ENCODE results near the gene NHLRC2.

The NHLRC2 gene

GRCh38 chr10:113891476-113891875 lies 37.0 kb downstream of the NHLRC2 start:
- no peak overlapping the region for H3K27ac ChIP-seq (ENCODE audit: low read length)
- no peak overlapping the region for H3K4me3 ChIP-seq (ENCODE audit: low read length)
- no peak overlapping the region for H3K9ac ChIP-seq (ENCODE audit: low read depth, low read length)
- H3K27me3 ChIP-seq (ENCODE audit: insufficient read depth, low read length) = no peaks in the 10 kb centered on the region
- H3K9me3 ChIP-seq (ENCODE audit: insufficient read depth, low read depth, low read length) = no peaks in the 10 kb centered on the region
- peaks cover 34% of the 10 kb centered on the region; the same call in 1 of the 2 replicates for H3K36me3 ChIP-seq (ENCODE audit: insufficient read depth, low read depth, low read length)
- no peaks in the 10 kb centered on the region for H3K4me1 ChIP-seq (ENCODE audit: insufficient read depth, low read length)

GRCh38 chr10:113893570-113893969 lies 39.1 kb downstream of the NHLRC2 start:
- Histone ChIP-seq H3K9ac (ENCODE audit: low read depth, low read length) (no peak overlapping the region), H3K4me1 (ENCODE audit: insufficient read depth, low read length) (no peaks in the 10 kb centered on the region), H3K27ac (ENCODE audit: low read length) (no peak overlapping the region)

GRCh38 chr10:113894581-113894980 lies 40.1 kb downstream of the NHLRC2 start:
- Histone ChIP-seq H3K27me3 (ENCODE audit: insufficient read depth, low read length) (no peaks in the 10 kb centered on the region), H3K9me3 (ENCODE audit: insufficient read depth, low read depth, low read length) (no peaks in the 10 kb centered on the region), H3K27ac (ENCODE audit: low read length) (no peak overlapping the region), H3K4me3 (ENCODE audit: low read length) (no peak overlapping the region), H3K36me3 (ENCODE audit: insufficient read depth, low read depth, low read length) (peaks cover 44% of the 10 kb centered on the region), H3K4me1 (ENCODE audit: insufficient read depth, low read length) (no peaks in the 10 kb centered on the region), H3K9ac (ENCODE audit: low read depth, low read length) (no peak overlapping the region)

More at GRCh38 chr10:113893570-113893969, 39.1 kb downstream of the NHLRC2 start:
- H3K4me3 ChIP-seq (ENCODE audit: low read length) = no peak overlapping the region
- H3K36me3 ChIP-seq (ENCODE audit: insufficient read depth, low read depth, low read length) = peaks cover 36% of the 10 kb centered on the region
- no peaks in the 10 kb centered on the region for H3K9me3 ChIP-seq (ENCODE audit: insufficient read depth, low read depth, low read length)
- H3K27me3 ChIP-seq (ENCODE audit: insufficient read depth, low read length) = no peaks in the 10 kb centered on the region

- Histone ChIP-seq H3K9me3 (ENCODE audit: insufficient read depth, low read depth, low read length) (no peaks in the 10 kb centered on the region), H3K27me3 (ENCODE audit: insufficient read depth, low read length) (no peaks in the 10 kb centered on the region), H3K4me1 (ENCODE audit: insufficient read depth, low read length) (no peaks in the 10 kb centered on the region), H3K27ac (ENCODE audit: low read length) (no peak overlapping the region), H3K9ac (ENCODE audit: low read depth, low read length) (no peak overlapping the region), H3K4me3 (ENCODE audit: low read length) (no peak overlapping the region), H3K36me3 (ENCODE audit: insufficient read depth, low read depth, low read length) (peaks cover 42% of the 10 kb centered on the region)
Observed at GRCh38 chr10:113895018-113895417, 40.6 kb downstream of the NHLRC2 start.

GRCh38 chr10:113897693-113898618 lies 43.5 kb downstream of the NHLRC2 start:
- Histone ChIP-seq H3K4me3 (ENCODE audit: low read length) (no peak overlapping the region), H3K27ac (ENCODE audit: low read length) (no peak overlapping the region), H3K36me3 (ENCODE audit: insufficient read depth, low read depth, low read length) (peaks cover 59% of the 10 kb centered on the region), H3K4me1 (ENCODE audit: insufficient read depth, low read length) (no peaks in the 10 kb centered on the region), H3K9ac (ENCODE audit: low read depth, low read length) (no peak overlapping the region), H3K27me3 (ENCODE audit: insufficient read depth, low read length) (no peaks in the 10 kb centered on the region), H3K9me3 (ENCODE audit: insufficient read depth, low read depth, low read length) (no peaks in the 10 kb centered on the region)

- Histone ChIP-seq H3K9me3 (ENCODE audit: insufficient read depth, low read depth, low read length) (no peaks in the 10 kb centered on the region), H3K9ac (ENCODE audit: low read depth, low read length) (no peak overlapping the region), H3K27ac (ENCODE audit: low read length) (no peak overlapping the region), H3K27me3 (ENCODE audit: insufficient read depth, low read length) (no peaks in the 10 kb centered on the region), H3K36me3 (ENCODE audit: insufficient read depth, low read depth, low read length) (peaks cover 73% of the 10 kb centered on the region), H3K4me3 (ENCODE audit: low read length) (no peak overlapping the region), H3K4me1 (ENCODE audit: insufficient read depth, low read length) (no peaks in the 10 kb centered on the region)
Observed at GRCh38 chr10:113899952-113900598, 45.6 kb downstream of the NHLRC2 start.

- Histone ChIP-seq H3K27ac (ENCODE audit: low read length) (no peak overlapping the region), H3K4me1 (ENCODE audit: insufficient read depth, low read length) (no peaks in the 10 kb centered on the region), H3K36me3 (ENCODE audit: insufficient read depth, low read depth, low read length) (peaks cover 81% of the 10 kb centered on the region), H3K9ac (ENCODE audit: low read depth, low read length) (no peak overlapping the region), H3K4me3 (ENCODE audit: low read length) (no peak overlapping the region), H3K27me3 (ENCODE audit: insufficient read depth, low read length) (no peaks in the 10 kb centered on the region), H3K9me3 (ENCODE audit: insufficient read depth, low read depth, low read length) (no peaks in the 10 kb centered on the region)
Observed at GRCh38 chr10:113905756-113906155, 51.3 kb downstream of the NHLRC2 start.

- no peak overlapping the region for H3K4me3 ChIP-seq (ENCODE audit: low read length)
- no peak overlapping the region for H3K9ac ChIP-seq (ENCODE audit: low read depth, low read length)
- H3K27me3 ChIP-seq (ENCODE audit: insufficient read depth, low read length) = no peaks in the 10 kb centered on the region
- no peak overlapping the region for H3K27ac ChIP-seq (ENCODE audit: low read length)
- no peaks in the 10 kb centered on the region for H3K9me3 ChIP-seq (ENCODE audit: insufficient read depth, low read depth, low read length)
- H3K36me3 ChIP-seq (ENCODE audit: insufficient read depth, low read depth, low read length) = peaks cover 75% of the 10 kb centered on the region
- no peaks in the 10 kb centered on the region for H3K4me1 ChIP-seq (ENCODE audit: insufficient read depth, low read length)
Observed at GRCh38 chr10:113907166-113907565, 52.7 kb downstream of the NHLRC2 start.

GRCh38 chr10:113908236-113908635 lies 53.8 kb downstream of the NHLRC2 start:
- no peak overlapping the region for H3K27ac ChIP-seq (ENCODE audit: low read length)
- peaks cover 71% of the 10 kb centered on the region for H3K36me3 ChIP-seq (ENCODE audit: insufficient read depth, low read depth, low read length)
- no peaks in the 10 kb centered on the region for H3K4me1 ChIP-seq (ENCODE audit: insufficient read depth, low read length)
- H3K9me3 ChIP-seq (ENCODE audit: insufficient read depth, low read depth, low read length) = no peaks in the 10 kb centered on the region
- H3K27me3 ChIP-seq (ENCODE audit: insufficient read depth, low read length) = no peaks in the 10 kb centered on the region
- no peak overlapping the region for H3K4me3 ChIP-seq (ENCODE audit: low read length)
- H3K9ac ChIP-seq (ENCODE audit: low read depth, low read length) = no peak overlapping the region

GRCh38 chr10:113911113-113911512 lies 56.7 kb downstream of the NHLRC2 start:
- no peak overlapping the region for H3K27ac ChIP-seq (ENCODE audit: low read length)
- no peaks in the 10 kb centered on the region for H3K27me3 ChIP-seq (ENCODE audit: insufficient read depth, low read length)
- H3K9ac ChIP-seq (ENCODE audit: low read depth, low read length) = no peak overlapping the region
- H3K4me1 ChIP-seq (ENCODE audit: insufficient read depth, low read length) = no peaks in the 10 kb centered on the region
- H3K4me3 ChIP-seq (ENCODE audit: low read length) = no peak overlapping the region
- no peaks in the 10 kb centered on the region for H3K9me3 ChIP-seq (ENCODE audit: insufficient read depth, low read depth, low read length)
- H3K36me3 ChIP-seq (ENCODE audit: insufficient read depth, low read depth, low read length) = peaks cover 42% of the 10 kb centered on the region

GRCh38 chr10:113911839-113912238 lies 57.4 kb downstream of the NHLRC2 start:
- no peaks in the 10 kb centered on the region for H3K27me3 ChIP-seq (ENCODE audit: insufficient read depth, low read length)
- no peak overlapping the region for H3K27ac ChIP-seq (ENCODE audit: low read length)
- no peak overlapping the region for H3K9ac ChIP-seq (ENCODE audit: low read depth, low read length)

GRCh38 chr10:113912582-113912981 lies 58.1 kb downstream of the NHLRC2 start:
- no peak overlapping the region for H3K27ac ChIP-seq (ENCODE audit: low read length)
- no peak overlapping the region for H3K4me3 ChIP-seq (ENCODE audit: low read length)
- no peaks in the 10 kb centered on the region for H3K27me3 ChIP-seq (ENCODE audit: insufficient read depth, low read length)
- peaks cover 29% of the 10 kb centered on the region for H3K36me3 ChIP-seq (ENCODE audit: insufficient read depth, low read depth, low read length)
- no peaks in the 10 kb centered on the region for H3K4me1 ChIP-seq (ENCODE audit: insufficient read depth, low read length)
- no peak overlapping the region for H3K9ac ChIP-seq (ENCODE audit: low read depth, low read length)
- H3K9me3 ChIP-seq (ENCODE audit: insufficient read depth, low read depth, low read length) = no peaks in the 10 kb centered on the region

More at GRCh38 chr10:113911839-113912238, 57.4 kb downstream of the NHLRC2 start:
- no peak overlapping the region for H3K4me3 ChIP-seq (ENCODE audit: low read length)
- H3K9me3 ChIP-seq (ENCODE audit: insufficient read depth, low read depth, low read length) = no peaks in the 10 kb centered on the region
- H3K4me1 ChIP-seq (ENCODE audit: insufficient read depth, low read length) = no peaks in the 10 kb centered on the region
- peaks cover 36% of the 10 kb centered on the region for H3K36me3 ChIP-seq (ENCODE audit: insufficient read depth, low read depth, low read length)

All from iPS-20b (cell line).